GM21723 (cell line): ENCODE measurements around the gene BTK.
A peak's percentile ranks its signal among the peaks of the same experiment; 100 is the strongest.

Experiments
- ATAC-seq: cut with Tn5 transposase; IDR thresholded peaks from one replicate; pipeline ENCODE4 v1.9.1; 2021; ENCODE audit warnings: mild to moderate bottlenecking, moderate library complexity; ENCODE audit not compliant: unreplicated experiment

Gene BTK

GRCh38 chrX:101385795-101386541, at the start of gene BTK:
Gene BTK (minus strand): TSS chrX:101386191. CDS start chrX:101375284, 10,907 bp downstream.
- peak; percentile 70 for ATAC-seq

- peak; percentile 93 for ATAC-seq
These were observed 44.6 kb upstream of the BTK start for GRCh38 chrX:101430457-101431078.

- peak; percentile 56 for ATAC-seq
These were observed 43.9 kb upstream of the BTK start for GRCh38 chrX:101429934-101430333.

GRCh38 chrX:101427954-101428353, 42.0 kb upstream of the BTK start:
- no peak for ATAC-seq

- ATAC-seq = no peak
These were observed 33.5 kb upstream of the BTK start for GRCh38 chrX:101419489-101419888.

GRCh38 chrX:101417981-101418841, 32.2 kb upstream of the BTK start:
- ATAC-seq = peak; percentile 49

GRCh38 chrX:101417190-101417589, 31.2 kb upstream of the BTK start:
- ATAC-seq = no peak

GRCh38 chrX:101416691-101417090, 30.7 kb upstream of the BTK start:
- no peak for ATAC-seq

GRCh38 chrX:101415180-101416145, 29.5 kb upstream of the BTK start:
- ATAC-seq = peak; percentile 68

- ATAC-seq = no peak
These were observed 26.0 kb upstream of the BTK start for GRCh38 chrX:101411984-101412383.

GRCh38 chrX:101410461-101410860, 24.5 kb upstream of the BTK start:
- ATAC-seq = no peak

- ATAC-seq = no peak
These were observed 23.1 kb upstream of the BTK start for GRCh38 chrX:101409043-101409442.

- ATAC-seq = peak; percentile 31
These were observed 22.5 kb upstream of the BTK start for GRCh38 chrX:101408532-101408841.

- ATAC-seq = peak; percentile 93
These were observed 21.9 kb upstream of the BTK start, which contains the start of the genes GLA and HNRNPH2 for GRCh38 chrX:101407748-101408531. Gene GLA (minus strand): TSS chrX:101407925. CDS start chrX:101407903, 22 bp downstream. Gene HNRNPH2 (plus strand): TSS chrX:101408222. CDS start chrX:101411989, 3,767 bp downstream.

GRCh38 chrX:101407167-101407747, 21.3 kb upstream of the BTK start:
- peak; percentile 8 for ATAC-seq

GRCh38 chrX:101399825-101400224, 13.8 kb upstream of the BTK start:
- no peak for ATAC-seq

- ATAC-seq = no peak
These were observed 12.7 kb upstream of the BTK start for GRCh38 chrX:101398694-101399093.

- no peak for ATAC-seq
These were observed 11.8 kb upstream of the BTK start for GRCh38 chrX:101397779-101398178.

GRCh38 chrX:101395789-101396188, 9.8 kb upstream of the BTK start:
- ATAC-seq = no peak
